NT2/D1 (cell line): Measurements from ENCODE around the gene CHRNB2.

Source experiments
- DNase-seq: peaks from one replicate; pipeline ENCODE4 v3.0.0-alpha.2; 2011; ENCODE audit warnings: low read depth, low spot score
- H3K27me3 ChIP-seq: 2 replicates; pipeline ENCODE4 v1.6.0; 2011; ENCODE audit warnings: mild to moderate bottlenecking; ENCODE audit not compliant: insufficient read length, insufficient read depth
- H3K36me3 ChIP-seq: 2 replicates; pipeline ENCODE4 v1.6.1; 2011; ENCODE audit warnings: mild to moderate bottlenecking, low read length, mixed read lengths; ENCODE audit not compliant: insufficient read depth, insufficient read length
- H3K4me1 ChIP-seq: 2 replicates; pipeline ENCODE4 v1.5.1; 2011; ENCODE audit not compliant: insufficient read depth, insufficient read length
- H3K4me3 ChIP-seq: 2 replicates; pipeline ENCODE4 v1.5.1; 2011; ENCODE audit warnings: low read depth; ENCODE audit not compliant: insufficient read length
- H3K9ac ChIP-seq: 2 replicates; pipeline ENCODE4 v1.6.0; 2011; ENCODE audit warnings: low read depth; ENCODE audit not compliant: insufficient read length
- H3K9me3 ChIP-seq: 2 replicates; pipeline ENCODE4 v1.5.1; 2011; ENCODE audit warnings: mild to moderate bottlenecking, low read length; ENCODE audit not compliant: insufficient read depth
- SUZ12 ChIP-seq: IDR thresholded peaks from 2 replicates; pipeline ENCODE4 v1.6.1; 2011; ENCODE audit not compliant: insufficient read length, insufficient read depth; ENCODE audit errors: extremely low read depth
- YY1 ChIP-seq: IDR thresholded peaks from 2 replicates; pipeline ENCODE4 v1.6.1; 2011; ENCODE audit not compliant: insufficient read length, insufficient read depth
- ZNF274 ChIP-seq: IDR thresholded peaks from 2 replicates; pipeline ENCODE4 v1.6.1; 2011; ENCODE audit warnings: mild to moderate bottlenecking, low read depth, low read length

CHRNB2 gene

DNA sequence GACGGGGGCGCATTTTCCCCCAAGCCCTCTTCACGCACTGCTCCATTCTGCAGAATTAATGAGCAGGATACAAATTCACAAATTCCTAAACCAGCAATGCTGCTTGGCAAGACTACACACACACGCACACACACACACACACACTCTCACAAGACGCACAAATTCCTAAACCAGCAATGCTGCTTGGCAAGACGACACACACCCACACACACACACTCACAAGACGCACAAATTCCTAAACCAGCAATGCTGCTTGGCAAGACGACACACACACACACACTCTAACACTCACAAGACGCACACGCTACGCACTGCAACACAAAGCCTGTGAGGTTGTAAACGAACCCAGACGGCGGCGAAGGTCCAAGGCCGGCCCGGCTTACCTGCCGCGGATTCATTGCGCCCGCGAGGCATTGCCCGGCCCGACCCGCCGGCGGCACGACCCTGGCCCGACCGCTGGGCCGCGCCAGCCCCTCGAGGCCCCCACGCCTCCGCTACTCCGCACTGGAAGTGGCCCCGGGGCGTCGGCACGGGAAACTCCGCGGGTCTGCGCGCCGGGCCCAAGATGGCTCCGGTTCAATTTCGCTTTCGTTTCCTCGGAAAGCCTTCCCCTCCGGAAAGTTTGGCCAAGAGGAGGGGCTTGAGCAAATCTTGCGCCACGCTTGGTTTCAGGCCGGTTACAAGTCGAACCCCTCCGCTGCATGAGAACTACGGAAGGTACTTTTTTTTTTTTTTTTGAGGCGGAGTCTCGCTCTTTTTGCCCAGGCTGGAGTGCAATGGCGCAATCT, 40.2 kb downstream of the CHRNB2 start, which contains the start of gene ADAR:
Gene ADAR, minus strand, starts transcription at position 578 of the 788 bp plus-strand sequence. Its CDS starts 180 bp downstream, at position 398.
- Histone ChIP-seq H3K9ac (peak within 1 kb of the TSS; percentile 92), H3K9me3 (no peaks in the 10 kb centered on the region), H3K36me3 (peaks cover 30% of the 10 kb centered on the region), H3K27me3 (no peaks in the 10 kb centered on the region), H3K4me3 (peak within 1 kb of the TSS; percentile 86), H3K4me1 (peaks cover 7% of the 10 kb centered on the region)
- no peak for TF ChIP-seq ZNF274
- TF ChIP-seq YY1 = peak; percentile 8
- peak; percentile 71 for DNase-seq

DNA sequence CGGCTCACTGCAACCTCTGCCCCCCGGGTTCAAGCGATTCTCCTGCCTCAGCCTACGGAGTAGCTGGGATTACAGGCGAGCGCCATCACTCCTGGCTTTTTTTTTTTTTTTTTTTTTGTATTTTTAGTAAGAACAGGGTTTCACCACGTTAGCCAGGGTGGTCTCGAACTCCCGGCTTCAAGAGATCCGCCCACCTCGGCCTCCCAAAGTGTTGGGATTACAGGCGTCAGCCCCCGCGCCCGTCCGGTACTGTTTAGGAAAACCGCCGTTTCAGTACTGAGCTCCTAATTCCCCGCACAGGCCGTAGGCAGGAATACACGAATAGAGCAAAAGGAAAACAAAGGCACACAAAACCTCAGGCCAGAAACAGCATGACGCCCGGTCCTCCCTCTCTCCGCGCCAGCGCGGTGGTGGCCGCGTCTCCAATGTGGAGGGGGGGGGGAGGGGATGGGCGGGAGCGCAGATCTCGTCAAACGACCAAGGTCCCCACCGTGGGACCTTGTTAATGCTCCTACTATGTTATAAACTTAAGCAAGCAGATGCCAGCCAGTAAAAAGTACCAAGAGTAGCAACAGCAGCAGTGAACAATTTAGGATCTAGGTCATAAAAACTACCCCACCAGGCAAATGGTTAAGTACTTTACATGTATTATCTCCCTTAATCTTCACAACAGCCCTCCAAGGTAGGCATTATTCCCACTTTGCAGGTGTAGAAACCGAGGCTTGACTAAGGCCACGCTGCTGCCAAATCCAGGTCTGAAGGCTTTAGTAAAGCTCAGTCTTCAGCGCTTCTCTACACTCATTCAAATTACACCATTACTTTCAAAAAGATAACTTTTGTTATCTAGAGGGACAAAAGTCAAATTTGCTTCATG, 41.1 kb downstream of the CHRNB2 start:
- peak; percentile 75 for DNase-seq
- no peak for TF ChIP-seq SUZ12
- TF ChIP-seq ZNF274 = no peak
- peak; percentile 5 for TF ChIP-seq YY1
- Histone ChIP-seq H3K4me1 (peaks cover 6% of the 10 kb centered on the region), H3K4me3 (peak overlapping the region; percentile 86), H3K27me3 (no peaks in the 10 kb centered on the region), H3K36me3 (peaks cover 22% of the 10 kb centered on the region), H3K9ac (peak overlapping the region; percentile 92), H3K9me3 (no peaks in the 10 kb centered on the region)

DNA sequence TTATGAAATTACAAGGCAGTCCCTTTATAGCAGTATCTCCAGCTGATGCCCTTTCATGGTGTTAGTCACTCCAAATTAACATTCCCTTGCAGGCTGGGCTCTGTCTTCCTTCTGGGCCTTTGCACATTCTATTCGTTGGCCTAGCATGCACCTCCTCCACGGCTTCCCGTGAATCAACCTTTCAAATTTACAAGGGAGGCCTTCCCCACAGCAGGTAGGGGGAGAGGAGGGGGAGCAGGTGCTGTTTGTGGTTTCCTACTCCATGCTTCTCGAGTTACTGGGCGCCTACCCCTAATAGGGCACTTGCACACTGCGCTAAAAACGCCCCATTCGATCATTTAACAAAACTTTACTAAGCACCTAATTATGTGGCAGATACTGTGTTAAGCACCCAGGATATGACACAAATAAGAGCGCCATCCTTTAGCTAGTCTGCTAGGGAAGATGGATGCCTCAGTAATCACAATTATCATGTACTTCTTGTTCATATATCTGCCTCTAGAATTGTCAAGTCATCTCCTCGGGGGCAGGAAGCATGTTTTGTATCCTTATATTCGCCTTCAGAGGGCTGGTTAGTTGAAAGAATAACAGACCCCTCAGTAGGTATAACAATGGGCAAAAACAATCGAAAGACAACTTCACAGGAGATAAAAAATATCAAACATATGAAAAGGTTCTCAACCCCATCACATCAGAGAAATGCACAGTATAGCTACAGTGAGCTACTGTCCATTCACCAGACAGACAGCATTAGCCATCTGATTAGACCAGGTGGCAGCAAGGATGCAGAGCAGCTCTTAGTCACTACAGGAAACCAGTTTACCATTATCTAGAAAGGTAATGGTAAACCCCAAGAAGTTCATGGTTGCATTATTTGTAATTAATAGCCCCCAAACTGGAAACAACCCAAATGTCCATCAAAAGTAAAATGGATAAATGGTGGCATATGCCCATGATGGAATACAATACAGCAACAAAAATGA, 42.1 kb downstream of the CHRNB2 start:
- peak; percentile 82 for DNase-seq
- no peaks in the 10 kb centered on the region for H3K9me3 ChIP-seq
- no peaks in the 10 kb centered on the region for H3K27me3 ChIP-seq
- peaks cover 4% of the 10 kb centered on the region for H3K4me1 ChIP-seq
- H3K4me3 ChIP-seq = no peak overlapping the region
- no peak for TF ChIP-seq ZNF274
- no peak for TF ChIP-seq YY1
- no peak for TF ChIP-seq SUZ12
- H3K36me3 ChIP-seq = peaks cover 13% of the 10 kb centered on the region
- no peak overlapping the region for H3K9ac ChIP-seq

DNA sequence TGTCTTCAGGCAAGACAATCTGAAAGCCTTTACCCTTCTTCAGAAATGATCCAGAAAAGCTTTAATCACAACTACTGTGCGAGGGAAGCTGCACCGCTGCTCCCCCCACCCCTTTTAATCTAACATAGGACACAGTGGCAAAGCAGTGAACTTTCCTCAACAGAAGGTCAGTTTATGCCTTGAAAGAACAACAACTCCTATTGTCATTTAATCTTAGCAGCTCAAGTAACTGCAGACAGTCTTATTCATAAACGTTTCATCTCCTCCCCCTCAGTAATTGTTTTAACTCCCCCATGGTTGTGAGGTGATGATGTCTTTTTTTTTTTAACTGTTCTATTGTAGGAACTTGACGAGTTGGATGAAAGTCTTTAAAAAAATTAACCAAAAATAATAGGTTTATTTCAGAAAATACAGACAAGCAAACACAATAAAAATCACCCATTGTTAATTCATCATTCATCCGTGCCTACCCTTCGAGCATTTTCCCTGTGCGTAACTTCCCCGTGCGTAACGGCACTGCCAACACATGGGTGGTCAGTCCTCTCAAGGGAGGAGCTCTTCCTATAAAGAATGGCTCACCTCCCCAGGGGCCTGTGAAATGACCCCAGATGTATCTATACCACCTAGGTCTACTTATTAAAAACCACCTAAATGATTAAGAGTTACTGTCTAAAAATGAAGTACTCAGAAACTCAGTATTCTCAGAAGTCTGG, 43.7 kb downstream of the CHRNB2 start:
- Histone ChIP-seq H3K27me3 (no peaks in the 10 kb centered on the region), H3K9me3 (no peaks in the 10 kb centered on the region), H3K36me3 (no peaks in the 10 kb centered on the region), H3K9ac (peak overlapping the region; percentile 2), H3K4me1 (peaks cover 4% of the 10 kb centered on the region), H3K4me3 (no peak overlapping the region)
- peak; percentile 57 for DNase-seq
- no peak for TF ChIP-seq SUZ12

DNA sequence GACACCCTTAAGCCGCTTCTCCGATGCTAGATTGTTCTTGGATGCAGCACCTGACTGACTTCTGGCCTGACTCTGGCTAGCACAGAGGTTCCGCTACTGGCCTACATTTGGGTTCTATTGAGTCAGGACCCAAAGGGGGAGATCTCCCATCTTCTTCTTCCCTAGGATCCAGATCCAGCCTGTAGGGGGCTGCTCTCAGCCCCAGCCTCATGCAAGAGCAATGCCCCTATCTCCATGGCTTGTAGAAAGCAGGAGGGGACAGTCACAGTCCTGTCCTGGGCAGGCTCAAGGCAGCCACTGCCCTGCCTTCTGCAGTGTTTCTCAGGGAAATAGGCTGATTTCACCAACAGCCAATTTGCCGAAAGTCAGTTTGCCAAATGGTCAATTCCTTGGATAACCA, 46.7 kb downstream of the CHRNB2 start:
- Histone ChIP-seq H3K9ac (no peak overlapping the region), H3K9me3 (no peaks in the 10 kb centered on the region), H3K36me3 (peaks cover 4% of the 10 kb centered on the region), H3K4me3 (no peak overlapping the region), H3K4me1 (peaks cover 4% of the 10 kb centered on the region), H3K27me3 (no peaks in the 10 kb centered on the region)
- no peak for DNase-seq
- TF ChIP-seq ZNF274 (no peak), YY1 (no peak), SUZ12 (no peak)

DNA sequence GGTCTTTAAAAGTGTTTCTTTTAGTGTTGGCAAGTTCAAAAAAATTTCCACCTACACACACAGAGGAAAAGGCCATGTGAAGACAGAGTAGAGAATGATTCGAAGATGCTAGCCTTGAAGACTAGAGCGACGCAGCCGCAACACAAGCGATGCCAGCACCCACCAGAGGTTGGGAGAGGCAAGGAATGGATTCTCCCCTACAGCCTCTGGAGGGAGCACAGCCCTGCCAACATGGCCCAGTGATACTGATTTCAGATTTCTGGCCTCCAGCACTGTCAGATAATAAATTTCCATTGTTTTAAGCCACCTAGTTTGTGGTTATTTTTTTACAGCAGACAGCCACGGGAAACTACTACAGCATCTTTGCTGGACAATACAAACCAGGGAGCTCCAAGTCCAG, 47.3 kb downstream of the CHRNB2 start:
- Histone ChIP-seq H3K4me1 (peaks cover 4% of the 10 kb centered on the region), H3K4me3 (no peak overlapping the region), H3K27me3 (no peaks in the 10 kb centered on the region), H3K9ac (no peak overlapping the region), H3K36me3 (peaks cover 6% of the 10 kb centered on the region), H3K9me3 (no peaks in the 10 kb centered on the region)
- no peak for TF ChIP-seq SUZ12
- TF ChIP-seq YY1 = no peak
- TF ChIP-seq ZNF274 = no peak
- no peak for DNase-seq
